Brain microvascular endothelial cell (primary cell): ENCODE measurements around the gene C5orf34.
"Not testable (repeated sequence)": the region's sequence is repeated elsewhere in the genome, so short reads cannot be mapped to it uniquely, and the experiment has no call there.

Source experiments
- DNase-seq: peaks from one replicate; pipeline ENCODE4 v3.0.0-alpha.2; 2020
- H3K27ac ChIP-seq: fragments of 250-450 bp; sonication (Bioruptor Pico); 2 replicates; pipeline ENCODE4 v1.5.1; 2020; ENCODE audit warnings: mild to moderate bottlenecking, moderate library complexity
- H3K27me3 ChIP-seq: fragments of 250-450 bp; sonication (Bioruptor Pico); replicated peaks from 2 replicates; pipeline ENCODE4 v1.5.1; 2020; ENCODE audit warnings: mild to moderate bottlenecking
- H3K36me3 ChIP-seq: fragments of 250-450 bp; sonication (Bioruptor Pico); replicated peaks from 2 replicates; pipeline ENCODE4 v1.5.1; 2020; ENCODE audit warnings: mild to moderate bottlenecking
- H3K4me3 ChIP-seq: 2 replicates; pipeline ENCODE4 v1.5.1; 2011; ENCODE audit warnings: low read depth, mild to moderate bottlenecking, control low read depth, low read length, moderate library complexity
- CTCF ChIP-seq: IDR thresholded peaks from 2 replicates; pipeline ENCODE4 v1.5.1; 2011; ENCODE audit warnings: low read depth, mild to moderate bottlenecking, moderate library complexity, low read length, control low read depth, inconsistent platforms; ENCODE audit errors: missing control alignments
- in situ Hi-C: cut with HindIII; loops from 2 replicates; pipeline ENCODE4 v1.10.0; 2017; ENCODE audit warnings: low sequenced_read_pairs, low pct_ligation_motif_present

C5orf34 gene

GRCh38 chr5:43556857-43557542 is 42.1 kb upstream of the C5orf34 start, which contains the start of gene PAIP1:
PAIP1 (minus strand) TSS chr5:43557077; CDS start chr5:43556846, 231 bp downstream.
- Histone ChIP-seq H3K27ac (peak within 1 kb of the TSS; percentile 92), H3K4me3 (peak within 1 kb of the TSS; percentile 86), H3K36me3 (peaks cover 18% of the 10 kb centered on the region), H3K27me3 (no peaks in the 10 kb centered on the region)
- in situ Hi-C loops = no loop called here
- DNase-seq = peak; percentile 74
- no peak for TF ChIP-seq CTCF

GRCh38 chr5:43556607-43556856 is 41.6 kb upstream of the C5orf34 start:
- H3K36me3 ChIP-seq = peaks cover 21% of the 10 kb centered on the region
- in situ Hi-C loops, H3K27me3 ChIP-seq, DNase-seq: not testable (repeated sequence)
- peak overlapping the region; percentile 86 for H3K4me3 ChIP-seq
- H3K27ac ChIP-seq = peak overlapping the region; percentile 92

GRCh38 chr5:43555895-43556606 is 41.1 kb upstream of the C5orf34 start:
- no peaks in the 10 kb centered on the region for H3K27me3 ChIP-seq
- peak overlapping the region; percentile 92 for H3K27ac ChIP-seq
- peak; percentile 12 for TF ChIP-seq CTCF
- in situ Hi-C loops = no loop called here
- peaks cover 23% of the 10 kb centered on the region for H3K36me3 ChIP-seq
- H3K4me3 ChIP-seq = peak overlapping the region; percentile 86
- DNase-seq = peak; percentile 36

DNA sequence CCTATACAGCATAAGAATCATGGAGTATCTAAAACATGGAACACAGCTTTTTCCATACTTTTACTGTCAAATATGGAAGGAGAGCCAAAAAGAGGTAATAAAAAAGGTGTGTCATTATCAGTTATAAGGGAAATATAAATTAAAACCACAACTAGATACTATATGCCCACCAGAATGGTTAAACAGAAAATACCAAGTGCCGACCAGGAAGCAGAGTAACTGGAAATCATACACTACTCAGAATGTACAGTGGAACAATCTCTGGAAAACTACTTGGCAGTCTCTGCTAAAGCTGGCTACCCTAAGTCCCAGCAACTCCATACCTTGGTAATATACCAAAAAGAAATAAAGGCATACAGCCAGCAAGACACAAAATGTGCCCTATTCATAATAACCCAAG is 39.5 kb upstream of the C5orf34 start:
- TF ChIP-seq CTCF = no peak
- H3K36me3 ChIP-seq = peaks cover 32% of the 10 kb centered on the region
- H3K27ac ChIP-seq = no peak overlapping the region
- peak overlapping the region; percentile 86 for H3K4me3 ChIP-seq
- in situ Hi-C loops = no loop called here
- no peaks in the 10 kb centered on the region for H3K27me3 ChIP-seq
- DNase-seq = no peak

DNA sequence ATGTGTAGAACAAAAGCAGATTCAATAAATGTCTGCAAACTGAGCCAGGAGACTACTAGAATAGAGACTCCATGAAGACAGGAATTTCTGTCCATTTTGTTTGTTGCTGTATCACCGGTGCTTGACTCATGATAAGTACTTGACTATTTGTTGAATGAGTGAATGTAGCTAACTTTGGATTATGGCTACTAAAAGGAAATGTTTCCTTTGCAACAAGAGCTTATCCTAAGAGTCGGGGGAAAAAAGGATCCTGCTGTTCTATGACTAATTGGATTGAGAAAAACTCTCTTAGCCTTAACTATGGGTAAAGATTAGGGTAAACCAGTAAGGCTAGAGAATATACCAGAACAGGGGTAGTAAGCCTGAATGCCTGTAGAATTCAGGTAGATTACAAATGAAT is 38.4 kb upstream of the C5orf34 start:
- DNase-seq = no peak
- Histone ChIP-seq H3K27ac (no peak overlapping the region), H3K36me3 (peaks cover 38% of the 10 kb centered on the region), H3K27me3 (no peaks in the 10 kb centered on the region), H3K4me3 (no peak overlapping the region)
- in situ Hi-C loops = no loop called here
- TF ChIP-seq CTCF = no peak

DNA sequence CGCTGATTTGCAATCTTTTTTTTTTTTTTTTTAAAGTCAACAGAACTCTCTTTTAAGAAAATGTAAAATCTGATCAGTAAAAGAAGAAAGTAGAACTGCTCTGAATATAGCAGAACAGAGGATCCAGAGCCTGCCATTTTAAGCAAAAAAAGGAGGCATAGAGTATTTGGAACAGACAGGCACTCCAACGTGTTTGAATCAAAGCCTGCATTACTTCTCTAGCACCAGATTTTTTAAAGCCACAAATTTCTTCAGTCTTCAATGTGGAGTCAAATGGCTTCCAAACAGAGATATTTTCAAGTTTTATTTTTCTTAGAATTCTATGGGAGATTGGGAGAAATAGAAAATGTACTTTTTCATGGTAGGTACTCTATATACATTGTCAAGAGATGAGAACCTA is 36.8 kb upstream of the C5orf34 start:
- TF ChIP-seq CTCF = no peak
- DNase-seq = no peak
- Histone ChIP-seq H3K27me3 (no peaks in the 10 kb centered on the region), H3K36me3 (peaks cover 45% of the 10 kb centered on the region), H3K4me3 (no peak overlapping the region), H3K27ac (no peak overlapping the region)
- in situ Hi-C loops = no loop called here

GRCh38 chr5:43549272-43549671 is 34.3 kb upstream of the C5orf34 start:
- in situ Hi-C loops, H3K27ac ChIP-seq, DNase-seq, H3K27me3 ChIP-seq, H3K4me3 ChIP-seq: not testable (repeated sequence)
- H3K36me3 ChIP-seq = peaks cover 65% of the 10 kb centered on the region
